Heart left ventricle (tissue), 16 donors: ENCODE results near the gene PLPPR2. TPM values are rescaled to one million over a fixed set of nuclear protein-coding genes. Genes with fewer than 3 reads are reported as not detected.
"Not testable (repeated sequence)": the region's sequence is repeated elsewhere in the genome, so short reads cannot be mapped to it uniquely, and the experiment has no call there.

ENCODE experiments used
- ATAC-seq, 4 donors: fragments of 200-7000 bp; cut with Tn5 transposase; one replicate each; pipeline ENCODE4 v1.9.1; 2020 to 2022; ENCODE audit warnings: moderate library complexity in 4 of 4, mild to moderate bottlenecking in 3 of 4, moderate number of reproducible peaks in 1 of 4
- DNase-seq, 5 donors: peaks; one replicate each; pipeline ENCODE4 v3.0.0-alpha.2; 2020
- H3K27ac ChIP-seq, 12 donors: fragments of 200-600 bp; sonication (generic) in 4 of 12; one replicate each; pipeline versions ENCODE4 v1.5.0 to v1.8.0; 2016 to 2022; ENCODE audit warnings: mild to moderate bottlenecking in 2 of 12
- H3K27me3 ChIP-seq, 9 donors: fragments of 200-600 bp; sonication (generic) in 2 of 9; one replicate each; pipeline versions ENCODE4 v1.5.1 to v1.8.0; 2016 to 2022; ENCODE audit warnings: mild to moderate bottlenecking in 3 of 9
- H3K36me3 ChIP-seq, 9 donors: fragments of 200-600 bp; sonication (generic) in 2 of 9; one replicate each; pipeline versions ENCODE4 v1.5.0 to v1.8.0; 2018 to 2022; ENCODE audit warnings: mild to moderate bottlenecking in 2 of 9
- H3K4me1 ChIP-seq, 12 donors: fragments of 200-600 bp; sonication (generic) in 4 of 12; one replicate each; pipeline versions ENCODE4 v1.5.0 to v1.8.0; 2016 to 2022; ENCODE audit warnings: mild to moderate bottlenecking in 3 of 12
- H3K4me3 ChIP-seq, 12 donors: fragments of 200-600 bp; sonication (generic) in 4 of 12; one replicate each; pipeline versions ENCODE4 v1.5.0 to v1.8.0; 2017 to 2022; ENCODE audit warnings: mild to moderate bottlenecking in 9 of 12, moderate library complexity in 4 of 12
- H3K9me3 ChIP-seq, 12 donors: fragments of 200-600 bp; sonication (generic) in 4 of 12; one replicate each; pipeline versions ENCODE4 v1.5.0 to v1.8.0; 2016 to 2022; ENCODE audit warnings: mild to moderate bottlenecking in 1 of 12
- POLR2A ChIP-seq, 2 donors: fragments of 450-650 bp; IDR thresholded peaks; one replicate each; pipeline ENCODE4 v1.6.1; 2017; ENCODE audit warnings: antibody characterized with exemption in 2 of 2, mild to moderate bottlenecking in 2 of 2, moderate library complexity in 2 of 2
- WGBS, 4 donors: extraction: QIAGEN DNeasy Blood & Tissue Kit in 2 of 4; methylation state at CpG; one replicate each; pipeline versions ENCODE4 v1.1.5 to v1.1.7; 2013 to 2018; 5-methylcytosine and 5-hydroxymethylcytosine counted together
- intact Hi-C, 10 donors: fragments of 100-400 bp; cut with DNase I; formaldehyde crosslinking; loops; one replicate each; pipeline versions ENCODE4 v1.11.1 to v1.14.2; 2022
- polyA plus RNA-seq, 2 donors: library from polyadenylated mRNA; stranded (reverse); fragments of 200-250 nt; gene quantifications; one replicate each; pipeline ENCODE4 v1.2.3, GENCODE V29; 2013
- total RNA-seq, 9 donors: library from RNA; depleted of rRNA in 2 of 9; stranded (reverse); fragments of >200 nt in 2 of 9; fragmentation: NEBNext Ultra II Directional in 3 of 9; extraction: Animal tissue kit (Norgen Biotek cat#: 25700) in 3 of 9; gene quantifications; one replicate each; pipeline versions ENCODE4 v1.1.0 to v1.2.4, GENCODE V29; 2016 to 2023
- TF ChIP-seq, protein P1 (sequence below), 12 donors: fragments of 200-600 bp; sonication (generic) in 4 of 12; IDR thresholded peaks; one replicate each; pipeline versions ENCODE4 v1.5.0 to v1.8.0; 2018 to 2022; ENCODE audit warnings: antibody characterized with exemption in 12 of 12, mild to moderate bottlenecking in 5 of 12
- donor health status: ischemic (EF 13 %, LVEDD 7.1; RV severe dilation, severe dysfunction).
- donor health status: healthy with polysubstance abuse.
- donor health status: DM: no; HTN: yes; CAD: no.
- donor health status: DM: no; HTN: no; CAD: no.
- donor health status: ischemic (EF 25% LVEDD 6.9; RV normal size, moderate dysfunction).
- donor health status: ischemic (EF 25% LVEDD 5.7; RV mildly dilated, moderate dysfunction).
- donor health status: healthy.
- donor health status: DM: yes; HTN: yes; CAD: no.
- donor health status: ischemic (EF 35%, LVEDD 5.7; RV mildly dilated, moderate dysfunction).
- donor health status: nonischemic (EF 11% LVEDD 7.7; RV severe dilation, severe dysfunction).
- donor health status: DM: yes; HTN: yes; CAD: no.
- donor health status: PGD.
- donor health status: ischemic (EF 29% LVEDD 5.4; RV normal size, mild dysfunction).
- donor health status: nonischemic (EF 23%, LVEDD 6.1; RV moderate dilation, normal function).

PLPPR2 gene
- total and polyA plus RNA-seq, 11 donors = 4.5 to 24.8 (median 11.2) TPM

DNA sequence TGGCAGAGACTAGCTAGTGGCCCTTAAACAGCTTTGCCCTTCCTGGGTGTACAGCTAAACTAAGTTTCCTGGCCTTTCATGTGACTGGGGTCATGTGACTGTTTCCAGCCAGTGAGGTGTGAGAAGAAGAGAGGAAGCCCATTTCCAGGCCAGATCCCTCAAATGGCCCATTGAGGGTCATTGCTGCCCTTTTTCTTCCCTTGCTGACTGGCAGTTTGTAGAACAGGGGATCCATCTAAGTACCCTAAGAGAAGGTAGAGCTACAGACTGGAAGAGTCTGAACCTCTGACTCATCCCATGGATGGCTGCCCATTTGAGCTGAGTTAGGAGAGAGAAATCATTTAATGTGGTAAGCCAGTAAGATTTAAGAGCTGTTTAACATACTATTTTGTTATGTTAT, 22.0 kb downstream of the PLPPR2 start:
- H3K27me3 ChIP-seq = peaks cover 0 to 4% (median 0%) of the 10 kb centered on the region in 9 donors
- TF ChIP-seq, protein P1, sequence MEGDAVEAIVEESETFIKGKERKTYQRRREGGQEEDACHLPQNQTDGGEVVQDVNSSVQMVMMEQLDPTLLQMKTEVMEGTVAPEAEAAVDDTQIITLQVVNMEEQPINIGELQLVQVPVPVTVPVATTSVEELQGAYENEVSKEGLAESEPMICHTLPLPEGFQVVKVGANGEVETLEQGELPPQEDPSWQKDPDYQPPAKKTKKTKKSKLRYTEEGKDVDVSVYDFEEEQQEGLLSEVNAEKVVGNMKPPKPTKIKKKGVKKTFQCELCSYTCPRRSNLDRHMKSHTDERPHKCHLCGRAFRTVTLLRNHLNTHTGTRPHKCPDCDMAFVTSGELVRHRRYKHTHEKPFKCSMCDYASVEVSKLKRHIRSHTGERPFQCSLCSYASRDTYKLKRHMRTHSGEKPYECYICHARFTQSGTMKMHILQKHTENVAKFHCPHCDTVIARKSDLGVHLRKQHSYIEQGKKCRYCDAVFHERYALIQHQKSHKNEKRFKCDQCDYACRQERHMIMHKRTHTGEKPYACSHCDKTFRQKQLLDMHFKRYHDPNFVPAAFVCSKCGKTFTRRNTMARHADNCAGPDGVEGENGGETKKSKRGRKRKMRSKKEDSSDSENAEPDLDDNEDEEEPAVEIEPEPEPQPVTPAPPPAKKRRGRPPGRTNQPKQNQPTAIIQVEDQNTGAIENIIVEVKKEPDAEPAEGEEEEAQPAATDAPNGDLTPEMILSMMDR (IDR thresholded peaks at IDR 0.05) = no peak
- DNase-seq (no peak), ATAC-seq (no peak)
- H3K9me3 ChIP-seq = no peaks in the 10 kb centered on the region
- H3K4me1 ChIP-seq = peaks cover 7 to 70% (median 37%) of the 10 kb centered on the region in 12 donors
- H3K27ac ChIP-seq = peak overlapping the region in 6 of 12 donors; percentile 3 to 97 (median 60)
- H3K4me3 ChIP-seq = no peak overlapping the region
- intact Hi-C loops = loop anchor here in 8 of 10 donors (5.0 to 10.0 kb wide), 3 partner anchors 65 to 218 kb away; partner anchors contain the start of genes TSPAN16 (in 6 of the 8) and ZNF627 (in 1 of the 8)
- H3K36me3 ChIP-seq = peaks cover 0 to 7% (median 5%) of the 10 kb centered on the region in 9 donors

DNA sequence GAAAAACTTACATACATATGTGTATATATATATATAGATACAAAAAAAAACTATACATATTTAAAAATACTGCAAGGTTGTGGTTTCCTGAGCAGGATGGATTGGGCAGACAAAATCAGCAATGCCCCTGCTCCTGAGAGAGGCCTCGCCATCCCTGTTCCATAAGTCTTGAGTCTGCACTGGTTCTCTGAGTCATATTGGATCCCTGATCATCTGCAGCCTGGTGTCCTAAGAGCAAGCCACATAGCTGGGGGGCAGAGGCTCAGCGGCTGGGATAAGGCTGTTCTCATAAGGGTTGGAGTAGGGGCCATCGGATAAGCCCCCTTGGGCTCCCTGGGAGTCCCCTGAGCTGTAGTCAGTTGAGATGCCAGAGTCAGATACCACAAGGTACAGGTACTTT, 22.5 kb downstream of the PLPPR2 start:
- H3K9me3 ChIP-seq = no peaks in the 10 kb centered on the region
- 93 to 100% (median 98%) methylated on average over 3 of the region's 3 CpGs for WGBS, 4 donors
- ATAC-seq (no peak), DNase-seq (no peak)
- intact Hi-C loops = loop anchor here in 8 of 10 donors (5.0 to 10.0 kb wide), 3 partner anchors 65 to 217 kb away; partner anchors contain the start of genes TSPAN16 (in 6 of the 8) and ZNF627 (in 1 of the 8)
- H3K27ac ChIP-seq = peak overlapping the region in 3 of 12 donors; percentile 24 to 97 (median 97)
- TF ChIP-seq POLR2A (IDR thresholded peaks at IDR 0.05) = no peak
- TF ChIP-seq, protein P1 (IDR thresholded peaks at IDR 0.05) = no peak
- peaks cover 7 to 75% (median 39%) of the 10 kb centered on the region in 12 donors for H3K4me1 ChIP-seq
- H3K36me3 ChIP-seq = peaks cover 0 to 7% (median 5%) of the 10 kb centered on the region in 9 donors
- H3K27me3 ChIP-seq = peaks cover 0 to 9% (median 0%) of the 10 kb centered on the region in 9 donors
- no peak overlapping the region for H3K4me3 ChIP-seq

DNA sequence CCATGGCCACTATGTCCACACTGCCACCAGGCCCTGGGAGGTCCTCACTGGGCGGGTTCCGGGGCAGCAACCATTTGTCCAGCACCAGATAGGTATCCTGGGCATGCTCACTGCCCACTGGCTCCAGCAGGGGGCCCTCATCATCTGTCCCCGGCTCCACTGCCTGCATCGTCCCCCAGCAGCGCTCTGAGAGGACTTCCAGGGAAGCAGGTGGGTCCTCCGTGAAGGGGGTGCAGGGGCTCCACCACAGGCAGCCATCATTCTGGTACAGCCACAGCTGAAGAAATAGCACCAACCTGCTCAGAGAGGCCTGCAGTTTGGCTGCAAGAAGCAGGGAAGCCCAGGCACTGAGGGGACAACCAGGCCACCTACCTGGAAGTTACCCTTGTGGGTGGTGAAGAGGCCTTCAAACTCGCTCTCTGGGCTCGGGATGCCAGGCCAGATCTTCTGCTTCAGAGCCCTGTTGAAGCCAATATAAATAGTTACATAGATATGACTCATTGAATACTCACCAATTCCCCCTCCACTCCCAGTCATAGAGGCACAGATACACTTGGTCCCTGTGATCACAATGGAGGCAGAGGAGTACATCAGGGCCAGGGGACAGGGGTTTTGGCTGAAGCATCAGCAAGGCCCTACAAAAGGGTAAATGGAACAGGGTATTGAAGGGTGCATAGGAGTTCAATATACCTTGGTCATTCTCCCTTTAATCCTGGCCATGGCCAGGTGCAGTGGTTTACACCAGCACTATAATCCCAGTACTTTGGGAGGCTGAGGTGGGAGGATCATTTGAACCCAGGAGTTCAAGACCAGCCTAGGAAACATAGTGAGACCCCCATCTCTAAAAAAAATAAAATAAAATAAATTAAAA, 23.3 kb downstream of the PLPPR2 start:
- Histone ChIP-seq H3K27ac (peak overlapping the region in 2 of 12 donors; percentile 18 to 97), H3K9me3 (no peaks in the 10 kb centered on the region), H3K4me1 (peaks cover 7 to 82% (median 46%) of the 10 kb centered on the region in 12 donors), H3K4me3 (no peak overlapping the region), H3K27me3 (peaks cover 0 to 16% (median 3%) of the 10 kb centered on the region in 9 donors), H3K36me3 (peaks cover 0 to 7% (median 5%) of the 10 kb centered on the region in 9 donors)
- intact Hi-C loops = loop anchor here in 8 of 10 donors (5.0 to 10.0 kb wide), 3 partner anchors 64 to 216 kb away; partner anchors contain the start of genes TSPAN16 (in 6 of the 8) and ZNF627 (in 1 of the 8)
- 52 to 67% (median 55%) methylated on average over 3 to 8 of the region's 8 CpGs for WGBS, 4 donors
- no peak for TF ChIP-seq POLR2A (IDR thresholded peaks at IDR 0.05)
- TF ChIP-seq, protein P1 (IDR thresholded peaks at IDR 0.05) = peak; percentile 24 to 62 (median 46)
- ATAC-seq = no peak
- peak in 2 of 5 donors; percentile 38 to 64 for DNase-seq

DNA sequence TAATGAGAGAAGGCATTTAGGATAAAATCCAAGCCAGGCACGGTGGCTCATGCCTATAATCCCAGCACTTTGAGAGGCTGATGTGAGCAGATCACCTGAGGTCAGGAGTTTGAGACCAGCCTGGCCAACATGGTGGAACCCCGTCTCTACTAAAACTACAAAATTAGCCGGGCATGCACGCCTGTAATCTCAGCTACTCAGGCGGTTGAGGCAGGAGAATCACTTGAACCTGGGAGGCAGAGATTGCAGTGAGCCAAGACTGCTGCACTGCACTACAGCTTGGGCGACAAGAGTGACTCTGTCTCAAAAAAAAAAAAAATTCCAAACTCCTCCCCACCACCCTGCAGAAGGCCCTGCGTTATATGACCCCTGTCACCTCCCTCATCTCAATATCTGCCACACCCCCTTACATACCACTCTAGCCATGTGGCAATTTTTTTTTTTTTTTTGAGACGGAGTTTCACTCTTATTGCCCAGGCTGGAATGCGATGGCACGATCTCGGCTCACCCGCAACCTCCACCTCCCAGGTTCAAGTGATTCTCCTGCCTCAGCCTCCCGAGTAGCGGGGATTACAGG, 24.1 kb downstream of the PLPPR2 start:
- not testable (repeated sequence) for DNase-seq, ATAC-seq, H3K9me3 ChIP-seq, H3K4me3 ChIP-seq, H3K36me3 ChIP-seq
- peak overlapping the region in 1 of 12 donors; percentile 20 for H3K27ac ChIP-seq
- intact Hi-C loops = loop anchor here in 8 of 10 donors (5.0 to 10.0 kb wide), 3 partner anchors 63 to 215 kb away; partner anchors contain the start of genes TSPAN16 (in 6 of the 8) and ZNF627 (in 1 of the 8)
- peaks cover 0 to 16% (median 3%) of the 10 kb centered on the region in 9 donors for H3K27me3 ChIP-seq
- 90 to 91% (median 91%) methylated on average over 14 of the region's 14 CpGs for WGBS, 4 donors
- H3K4me1 ChIP-seq = peaks cover 7 to 82% (median 46%) of the 10 kb centered on the region in 12 donors
